ENCODE data around the gene RHOJ.

- TF ChIP-seq MYC (IDR thresholded peaks at IDR 0.05; ENCODE audit: low read depth, low read length) (no peak), MAX (IDR thresholded peaks at IDR 0.05; ENCODE audit: insufficient read depth, insufficient read length) (no peak), CTCF (IDR thresholded peaks at IDR 0.05; ENCODE audit: extremely low read depth in 1 of 2, insufficient read depth in 1 of 2, low read depth in 1 of 2, low read length in 2 of 2) (no peak), EZH2 (IDR thresholded peaks at IDR 0.05; ENCODE audit: borderline replicate concordance, low read depth, low read length, severe bottlenecking) (no peak), POLR2A (IDR thresholded peaks at IDR 0.05; ENCODE audit: low read depth, low read length) (no peak), POLR2AphosphoS5 (IDR thresholded peaks at IDR 0.05; ENCODE audit: insufficient read depth, low read depth, low read length) (no peak)
These were observed 138.1 kb downstream of the RHOJ start for GRCh38 chr14:63342371-63342770.

All from endothelial cell of umbilical vein (primary cell).